LNCaP clone FGC (cell line): ENCODE data around the gene NFAM1.
A peak's percentile ranks its signal among the peaks of the same experiment; 100 is the strongest.

ENCODE experiments used
- DNase-seq: peaks from one replicate; pipeline ENCODE4 v3.0.0-alpha.2; 2011; ENCODE audit warnings: low read depth
- H3K4me3 ChIP-seq: 2 replicates; pipeline ENCODE4 v1.5.1; 2011; ENCODE audit warnings: mild to moderate bottlenecking, low read depth, low read length, control low read depth
- TF ChIP-seq, protein P1 (sequence below): IDR thresholded peaks from 2 replicates; pipeline ENCODE4 v1.5.1; 2012; ENCODE audit warnings: mild to moderate bottlenecking; ENCODE audit not compliant: control insufficient read depth, insufficient read depth; ENCODE audit errors: extremely low read depth

NFAM1 gene

DNA sequence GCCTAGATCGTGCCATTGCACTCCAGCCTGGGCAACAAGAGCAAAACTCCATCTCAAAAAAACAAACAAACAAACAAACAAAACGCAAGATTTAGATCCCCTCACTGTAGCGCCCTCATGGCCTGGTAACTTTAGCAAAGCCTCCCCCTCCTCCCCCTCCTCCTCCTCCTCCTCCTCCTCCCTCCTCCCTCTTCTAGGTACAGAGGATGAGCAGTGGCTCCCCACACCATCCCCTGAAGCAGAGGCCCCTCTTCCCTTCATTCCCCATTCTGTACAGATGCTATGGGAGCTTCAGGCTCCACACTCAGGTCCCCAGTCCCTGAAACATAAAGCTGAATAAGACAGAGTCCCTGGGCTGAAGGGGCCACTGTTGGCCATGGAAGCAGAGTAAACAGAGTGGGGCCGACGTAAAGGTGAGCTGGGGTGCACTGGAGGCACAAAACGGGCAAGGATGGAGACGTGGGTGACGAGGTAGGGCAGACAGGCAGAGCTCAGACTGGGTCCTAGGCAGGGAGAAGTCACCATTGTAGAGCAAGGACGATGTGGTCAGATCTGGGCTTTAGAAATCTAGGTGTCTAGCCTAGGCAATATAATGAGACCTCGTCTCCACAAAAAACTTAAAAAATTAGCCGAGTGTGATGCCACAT is 19.4 kb upstream of the NFAM1 start:
- no peak overlapping the region for H3K4me3 ChIP-seq
- TF ChIP-seq, protein P1, sequence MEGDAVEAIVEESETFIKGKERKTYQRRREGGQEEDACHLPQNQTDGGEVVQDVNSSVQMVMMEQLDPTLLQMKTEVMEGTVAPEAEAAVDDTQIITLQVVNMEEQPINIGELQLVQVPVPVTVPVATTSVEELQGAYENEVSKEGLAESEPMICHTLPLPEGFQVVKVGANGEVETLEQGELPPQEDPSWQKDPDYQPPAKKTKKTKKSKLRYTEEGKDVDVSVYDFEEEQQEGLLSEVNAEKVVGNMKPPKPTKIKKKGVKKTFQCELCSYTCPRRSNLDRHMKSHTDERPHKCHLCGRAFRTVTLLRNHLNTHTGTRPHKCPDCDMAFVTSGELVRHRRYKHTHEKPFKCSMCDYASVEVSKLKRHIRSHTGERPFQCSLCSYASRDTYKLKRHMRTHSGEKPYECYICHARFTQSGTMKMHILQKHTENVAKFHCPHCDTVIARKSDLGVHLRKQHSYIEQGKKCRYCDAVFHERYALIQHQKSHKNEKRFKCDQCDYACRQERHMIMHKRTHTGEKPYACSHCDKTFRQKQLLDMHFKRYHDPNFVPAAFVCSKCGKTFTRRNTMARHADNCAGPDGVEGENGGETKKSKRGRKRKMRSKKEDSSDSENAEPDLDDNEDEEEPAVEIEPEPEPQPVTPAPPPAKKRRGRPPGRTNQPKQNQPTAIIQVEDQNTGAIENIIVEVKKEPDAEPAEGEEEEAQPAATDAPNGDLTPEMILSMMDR = no peak
- DNase-seq = no peak

DNA sequence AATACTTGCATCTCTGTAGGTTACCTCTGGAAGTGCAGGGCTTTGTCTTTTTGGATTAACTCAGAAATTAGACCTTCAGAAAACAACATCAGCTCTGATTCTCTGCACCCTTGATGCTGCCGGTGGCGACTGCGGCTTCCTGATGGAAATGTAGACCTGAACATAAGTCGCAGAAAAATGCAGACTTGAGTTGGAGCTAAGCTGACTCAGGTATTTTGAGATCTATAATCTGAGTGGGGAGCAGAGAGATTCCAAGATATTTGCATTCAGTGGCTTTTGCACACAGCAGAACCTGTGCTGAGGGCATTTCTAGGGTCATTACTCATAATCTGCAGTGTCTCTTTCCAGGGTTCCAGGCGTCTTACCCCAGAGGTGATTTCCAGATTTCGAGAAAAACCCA is 18.7 kb upstream of the NFAM1 start:
- TF ChIP-seq, protein P1 = no peak
- no peak overlapping the region for H3K4me3 ChIP-seq
- no peak for DNase-seq

DNA sequence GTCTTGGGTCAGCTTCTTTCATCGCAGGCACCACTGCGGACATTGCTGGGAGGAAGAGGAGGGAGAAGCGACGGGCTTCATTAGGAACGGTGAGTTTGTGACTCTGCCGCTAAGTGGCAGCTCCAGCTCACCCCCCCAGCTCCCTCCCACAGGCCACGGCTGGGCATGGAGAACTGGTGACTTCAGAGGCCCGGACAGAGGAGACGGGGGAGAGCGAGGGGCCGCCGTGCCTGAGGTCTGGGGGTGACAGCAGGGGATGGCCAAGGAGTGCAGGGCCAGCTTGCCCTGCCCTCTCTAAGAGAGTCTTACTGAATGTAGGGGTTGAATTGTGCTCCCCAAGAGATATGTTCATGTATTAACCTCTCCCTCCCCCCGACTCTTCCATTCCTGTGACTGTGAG is 13.9 kb upstream of the NFAM1 start:
- H3K4me3 ChIP-seq = no peak overlapping the region
- DNase-seq = no peak
- TF ChIP-seq, protein P1 = no peak

DNA sequence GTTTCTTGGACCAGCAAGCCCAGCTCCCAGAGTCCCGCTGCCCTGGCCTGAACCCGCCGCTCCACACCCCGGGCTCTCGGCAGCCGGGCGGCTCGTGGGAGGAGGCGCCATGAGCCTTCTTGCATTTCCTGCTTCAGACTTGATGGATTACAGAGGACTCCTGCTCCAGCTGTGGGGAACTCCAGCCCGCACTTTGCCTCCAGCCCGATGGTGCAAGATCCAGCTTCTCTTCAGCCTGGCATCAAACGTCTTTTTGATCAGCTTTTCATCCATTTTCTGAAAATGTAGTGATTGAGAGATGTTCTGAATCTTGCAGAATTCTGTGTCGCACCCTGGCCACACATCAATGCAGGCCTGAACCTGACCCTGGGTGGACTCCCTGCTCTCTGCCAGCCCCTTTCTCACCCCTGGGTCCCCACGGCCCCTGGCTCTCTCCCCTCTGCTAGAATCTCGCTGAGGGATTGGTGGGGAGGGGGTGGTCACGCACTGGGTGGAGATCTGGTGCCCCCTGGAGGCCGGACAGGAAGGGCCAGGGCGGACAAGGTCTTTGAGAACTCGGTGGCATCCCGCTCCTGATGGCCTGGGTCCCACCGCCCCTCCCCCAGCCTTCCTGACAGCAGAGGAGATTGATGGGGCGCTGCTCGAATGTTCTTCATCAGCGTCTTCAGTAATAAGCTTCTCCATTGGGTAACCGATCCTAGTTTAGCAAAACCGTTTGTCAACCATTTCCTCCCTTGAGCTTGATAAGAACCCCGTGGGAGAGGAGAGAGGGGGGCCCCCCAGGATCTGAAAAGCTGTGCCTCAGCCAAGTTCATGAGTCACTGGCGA is 12.1 kb upstream of the NFAM1 start:
- TF ChIP-seq, protein P1 = peak; percentile 63
- peak overlapping the region; percentile 34 for H3K4me3 ChIP-seq
- DNase-seq = peak; percentile 77

DNA sequence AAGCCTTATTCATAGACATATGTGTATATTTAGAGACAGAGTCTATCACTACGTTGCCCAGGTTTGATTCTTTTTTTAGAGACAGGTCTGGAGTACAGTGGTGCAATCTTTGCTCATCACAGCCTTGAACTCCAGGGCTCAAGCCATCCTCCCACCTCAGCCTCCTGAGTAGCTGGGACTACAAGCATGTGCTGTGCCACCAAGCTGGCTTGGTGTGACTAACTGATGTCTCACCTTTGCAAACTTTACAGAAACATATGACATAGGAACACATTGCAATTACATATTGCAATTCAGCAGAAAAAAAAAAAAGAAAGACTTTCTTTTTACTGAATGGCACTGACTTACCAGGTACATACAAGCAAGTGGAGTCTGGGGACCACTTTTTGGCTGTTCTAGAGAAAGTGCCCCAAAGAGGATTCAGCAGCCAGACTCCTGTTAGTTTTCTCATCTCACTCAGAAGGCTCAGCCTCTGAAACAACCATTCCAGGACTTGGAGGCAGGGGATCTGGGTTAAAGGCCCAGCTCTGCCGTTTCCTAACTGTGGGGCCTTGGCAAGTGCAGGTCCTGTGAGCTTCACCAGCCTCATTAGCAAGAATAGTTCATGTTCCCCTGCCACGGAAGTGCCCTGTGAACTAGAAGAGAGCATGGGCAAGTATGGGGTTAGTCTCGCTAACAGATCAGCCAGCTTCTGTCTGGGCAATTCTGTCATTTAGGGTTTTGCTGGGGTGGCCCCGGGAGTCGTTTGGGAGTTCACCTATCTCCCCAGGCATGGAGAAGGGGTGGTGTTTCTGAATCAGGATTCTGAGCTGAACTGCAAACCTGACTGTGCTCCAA is 11.3 kb upstream of the NFAM1 start:
- TF ChIP-seq, protein P1 = no peak
- no peak for DNase-seq
- no peak overlapping the region; the same call in 1 of the 2 replicates for H3K4me3 ChIP-seq

DNA sequence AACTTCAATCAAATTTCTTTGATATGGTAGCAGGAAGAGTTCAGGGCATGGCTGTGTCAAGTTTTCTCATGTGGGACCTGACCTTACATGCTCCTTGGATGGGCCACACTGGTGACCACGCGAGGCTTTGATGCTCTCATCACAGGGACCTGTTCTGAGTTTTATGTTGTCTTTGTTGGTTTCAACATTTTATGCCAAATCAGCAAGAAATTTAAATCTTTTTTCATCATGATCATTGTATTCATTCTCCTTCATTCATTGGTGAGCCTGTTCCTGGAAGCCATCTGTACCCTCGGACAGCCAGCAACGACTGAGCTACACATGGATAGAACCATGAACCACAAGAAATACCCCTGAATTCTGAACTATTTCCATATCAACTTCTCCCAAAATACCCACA is 10.5 kb upstream of the NFAM1 start:
- DNase-seq = no peak
- no peak overlapping the region for H3K4me3 ChIP-seq
- TF ChIP-seq, protein P1 = no peak
